Adrenal gland (tissue), 12 donors: ENCODE results near the gene MUS81. TPM values are rescaled to one million over a fixed set of nuclear protein-coding genes. Genes with fewer than 3 reads are reported as not detected.

Experiments
- DNase-seq, 7 donors: peaks; one replicate each; pipeline ENCODE4 v3.0.0-alpha.2; 2019 to 2020
- H3K27ac ChIP-seq, 5 donors: fragments of 200-600 bp; sonication (generic) in 4 of 5; 1 replicate in 3 of 5; 2 replicates in 2 of 5; pipeline versions ENCODE4 v1.5.1 to v1.8.0; 2016 to 2020; ENCODE audit warnings: mild to moderate bottlenecking in 1 of 5
- H3K27me3 ChIP-seq: fragments of 200-600 bp; 2 replicates; pipeline ENCODE4 v1.8.0; 2021
- H3K36me3 ChIP-seq, 2 donors: fragments of 200-600 bp; replicated peaks in 1 of 2; 1 replicate in 1 of 2; 2 replicates in 1 of 2; pipeline versions ENCODE4 v1.5.1 to v1.8.0; 2018 to 2022
- H3K4me1 ChIP-seq, 2 donors: fragments of 200-600 bp; replicated peaks in 1 of 2; 1 replicate in 1 of 2; 2 replicates in 1 of 2; pipeline versions ENCODE4 v1.5.1 to v1.8.0; 2018 to 2021
- H3K4me3 ChIP-seq, 4 donors: fragments of 200-600 bp; sonication (generic) in 3 of 4; one replicate each; pipeline ENCODE4 v1.5.1; 2016 to 2018
- H3K9me3 ChIP-seq, 3 donors: fragments of 200-600 bp; sonication (generic) in 1 of 3; replicated peaks in 1 of 3; 1 replicate in 2 of 3; 2 replicates in 1 of 3; pipeline versions ENCODE4 v1.5.1 to v1.8.0; 2016 to 2021
- CTCF ChIP-seq, 6 experiments: fragments of 450-650 bp in 4 of 6; fragments of 200-600 bp in 2 of 6; sonication (generic) in 1 of 6; IDR thresholded peaks; 1 replicate in 5 of 6; 2 replicates in 1 of 6; pipeline versions ENCODE4 v1.5.1 to v1.8.0; 2016 to 2021; ENCODE audit warnings: antibody characterized with exemption in 6 of 6, mild to moderate bottlenecking in 2 of 6, moderate library complexity in 1 of 6
- POLR2A ChIP-seq, 2 donors: fragments of 450-650 bp; IDR thresholded peaks; one replicate each; pipeline ENCODE4 v1.6.1; 2017; ENCODE audit warnings: antibody characterized with exemption in 2 of 2, mild to moderate bottlenecking in 2 of 2, moderate library complexity in 1 of 2
- WGBS, 4 donors: extraction: QIAGEN DNeasy Blood & Tissue Kit in 2 of 4; methylation state at CpG; one replicate each; pipeline versions ENCODE4 v1.1.5 to v1.1.7; 2013 to 2017; 5-methylcytosine and 5-hydroxymethylcytosine counted together
- intact Hi-C, 2 donors: fragments of 100-400 bp; cut with DNase I; formaldehyde crosslinking; loops; one replicate each; pipeline versions ENCODE4 v1.14.1 to v1.15.0; 2022 to 2023
- polyA plus RNA-seq, 3 donors: library from polyadenylated mRNA; stranded (reverse); fragments of 200-250 nt in 2 of 3; fragments of 350-450 nt in 1 of 3; fragmentation: Illumina TruSeq in 1 of 3; extraction: RNeasy Lipid Tissue Mini Kit (QIAGEN cat#74804) in 1 of 3; gene quantifications; one replicate each; pipeline ENCODE4 v1.2.3, GENCODE V29; 2013 to 2014
- total RNA-seq, 9 donors: library from RNA; depleted of rRNA in 4 of 9; stranded (reverse); fragments of >200 nt in 4 of 9; fragments of 120-200 nt in 1 of 9; fragmentation: NEBNext Ultra II Directional in 1 of 9; extraction: Animal tissue kit (Norgen Biotek cat#: 25700) in 1 of 9; gene quantifications; one replicate each; pipeline versions ENCODE4 v1.1.0 to v1.2.4, GENCODE V29; 2013 to 2023
- donor health status: healthy with polysubstance abuse.
- donor health status: Bipolar disorder and iron deficiency.
- donor health status: DM: yes; HTN: yes; CAD: no.
- donor health status: DM: no; HTN: no; CAD: no.
- donor health status: DM: no; HTN: no; CAD: no.
- donor health status: DM: yes; HTN: yes; CAD: no.

The MUS81 gene
- total and polyA plus RNA-seq, 12 donors: 16.1 to 147 (median 41.1) TPM

- Histone ChIP-seq H3K9me3 (no peaks in the 10 kb centered on the region), H3K36me3 (peaks cover 0 to 70% of the 10 kb centered on the region in 2 donors), H3K4me1 (peaks cover under 1 to 12% of the 10 kb centered on the region in 2 donors), H3K4me3 (no peak overlapping the region), H3K27ac (no peak overlapping the region), H3K27me3 (no peaks in the 10 kb centered on the region)
- intact Hi-C loops: no loop called here
- peak in 2 of 7 donors; percentile 7 to 16 for DNase-seq
- TF ChIP-seq CTCF (IDR thresholded peaks at IDR 0.05): no peak
- TF ChIP-seq POLR2A (IDR thresholded peaks at IDR 0.05): no peak
- 85 to 90% (median 88%) methylated on average over 11 to 21 of the region's 21 CpGs for WGBS, 4 donors
Observed at GRCh38 chr11:65866509-65867283, 6.5 kb downstream of the MUS81 start.

- Histone ChIP-seq H3K36me3 (peaks cover 0 to 65% of the 10 kb centered on the region in 2 donors), H3K9me3 (no peaks in the 10 kb centered on the region), H3K4me3 (no peak overlapping the region), H3K4me1 (peaks cover 0 to 17% of the 10 kb centered on the region in 2 donors), H3K27ac (no peak overlapping the region), H3K27me3 (no peaks in the 10 kb centered on the region)
- no peak for TF ChIP-seq POLR2A (IDR thresholded peaks at IDR 0.05)
- TF ChIP-seq CTCF (IDR thresholded peaks at IDR 0.05): no peak
- WGBS, 4 donors: 59 to 66% (median 62%) methylated on average over 23 to 29 of the region's 29 CpGs
- DNase-seq: peak in 2 of 7 donors; percentile 6 to 10
- intact Hi-C loops: no loop called here
Observed at GRCh38 chr11:65867284-65868071, 7.2 kb downstream of the MUS81 start.

GRCh38 chr11:65868076-65868667, 7.9 kb downstream of the MUS81 start:
- TF ChIP-seq CTCF (IDR thresholded peaks at IDR 0.05) (no peak), POLR2A (IDR thresholded peaks at IDR 0.05) (no peak)
- H3K4me1 ChIP-seq: peaks cover 2 to 17% of the 10 kb centered on the region in 2 donors
- WGBS, 4 donors: 75 to 88% (median 83%) methylated on average over 6 to 19 of the region's 19 CpGs
- H3K36me3 ChIP-seq: peaks cover 0 to 58% of the 10 kb centered on the region in 2 donors
- intact Hi-C loops: no loop called here
- no peak overlapping the region for H3K4me3 ChIP-seq
- no peaks in the 10 kb centered on the region for H3K9me3 ChIP-seq
- no peaks in the 10 kb centered on the region for H3K27me3 ChIP-seq
- H3K27ac ChIP-seq: no peak overlapping the region
- peak in 2 of 7 donors; percentile 18 to 63 for DNase-seq

GRCh38 chr11:65868907-65869306, 8.7 kb downstream of the MUS81 start:
- H3K4me1 ChIP-seq: peaks cover 2 to 17% of the 10 kb centered on the region in 2 donors
- intact Hi-C loops: no loop called here

More at GRCh38 chr11:65868907-65869306, 8.7 kb downstream of the MUS81 start:
- Histone ChIP-seq H3K4me3 (no peak overlapping the region), H3K36me3 (peaks cover 0 to 51% of the 10 kb centered on the region in 2 donors), H3K27me3 (no peaks in the 10 kb centered on the region), H3K27ac (no peak overlapping the region), H3K9me3 (no peaks in the 10 kb centered on the region)
- TF ChIP-seq CTCF (IDR thresholded peaks at IDR 0.05): no peak
- no peak for TF ChIP-seq POLR2A (IDR thresholded peaks at IDR 0.05)
- WGBS, 4 donors: 81 to 100% (median 91%) methylated on average over 2 to 3 of the region's 3 CpGs
- no peak for DNase-seq
